HG02981 (cell line): ENCODE data around the gene GPRC5C.
"Not testable (repeated sequence)": the region's sequence is repeated elsewhere in the genome, so short reads cannot be mapped to it uniquely, and the experiment has no call there.

Experiments used
- ATAC-seq: cut with Tn5 transposase; IDR thresholded peaks from one replicate; pipeline ENCODE4 v1.9.1; 2021; ENCODE audit warnings: mild to moderate bottlenecking, moderate library complexity; ENCODE audit not compliant: unreplicated experiment

GPRC5C gene

DNA sequence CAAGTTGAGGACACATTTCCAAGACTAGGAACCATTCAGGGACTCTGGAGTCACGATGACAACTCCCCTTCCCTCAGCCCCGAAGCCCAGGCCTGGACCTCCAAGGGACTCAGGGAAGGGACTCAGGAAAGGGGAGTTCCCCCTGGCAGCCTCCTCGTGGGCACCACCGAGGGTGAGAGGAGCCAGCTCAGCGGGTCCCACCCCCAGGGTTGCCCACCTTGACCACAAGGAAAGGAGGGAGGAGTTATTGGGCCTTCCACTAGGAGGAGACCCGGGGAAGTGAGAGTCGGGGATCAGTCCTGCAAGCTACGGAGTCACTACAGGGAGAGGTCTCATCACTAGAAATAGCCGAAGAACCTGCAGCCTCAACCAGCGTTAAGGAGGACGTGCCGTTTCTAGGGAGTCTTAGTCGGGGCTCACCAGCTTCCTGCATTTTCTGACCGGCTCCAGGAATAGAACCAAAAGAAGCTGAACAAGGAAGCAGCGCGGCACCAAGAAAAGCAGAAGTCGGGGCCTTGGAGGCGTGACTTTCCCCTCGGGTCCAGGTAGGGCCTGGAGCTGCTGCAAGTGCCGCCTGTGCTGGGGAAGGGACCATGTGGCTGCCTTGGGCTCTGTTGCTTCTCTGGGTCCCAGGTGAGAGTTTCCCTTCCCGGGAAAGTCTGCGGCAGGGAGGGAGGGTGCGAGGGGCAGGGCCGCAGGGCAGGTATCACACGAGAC, 34.4 kb downstream of the GPRC5C start, which contains the start of gene CD300A:
Gene CD300A, plus strand, starts transcription at position 524 of the 717 bp plus-strand sequence. Its CDS starts 70 bp downstream, at position 594.
- ATAC-seq, result no peak

DNA sequence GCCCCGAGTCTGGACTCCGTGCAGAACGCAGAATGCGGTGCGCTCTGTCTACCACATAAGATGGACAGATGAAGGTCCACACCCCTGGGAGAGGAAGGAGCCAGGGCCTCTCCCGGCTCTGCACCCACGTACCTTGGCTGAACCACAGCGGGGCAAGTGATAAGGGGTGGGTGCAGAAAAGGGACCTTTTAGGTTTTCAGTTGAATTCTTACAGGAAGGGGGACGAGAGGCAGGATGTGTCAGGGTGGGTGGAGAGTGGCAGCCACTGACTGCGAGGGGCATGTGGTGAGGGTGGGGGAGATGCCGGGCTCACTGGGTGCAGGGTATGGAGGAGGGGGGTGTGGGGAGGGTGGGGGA, 34.9 kb downstream of the GPRC5C start:
- ATAC-seq, result no peak

DNA sequence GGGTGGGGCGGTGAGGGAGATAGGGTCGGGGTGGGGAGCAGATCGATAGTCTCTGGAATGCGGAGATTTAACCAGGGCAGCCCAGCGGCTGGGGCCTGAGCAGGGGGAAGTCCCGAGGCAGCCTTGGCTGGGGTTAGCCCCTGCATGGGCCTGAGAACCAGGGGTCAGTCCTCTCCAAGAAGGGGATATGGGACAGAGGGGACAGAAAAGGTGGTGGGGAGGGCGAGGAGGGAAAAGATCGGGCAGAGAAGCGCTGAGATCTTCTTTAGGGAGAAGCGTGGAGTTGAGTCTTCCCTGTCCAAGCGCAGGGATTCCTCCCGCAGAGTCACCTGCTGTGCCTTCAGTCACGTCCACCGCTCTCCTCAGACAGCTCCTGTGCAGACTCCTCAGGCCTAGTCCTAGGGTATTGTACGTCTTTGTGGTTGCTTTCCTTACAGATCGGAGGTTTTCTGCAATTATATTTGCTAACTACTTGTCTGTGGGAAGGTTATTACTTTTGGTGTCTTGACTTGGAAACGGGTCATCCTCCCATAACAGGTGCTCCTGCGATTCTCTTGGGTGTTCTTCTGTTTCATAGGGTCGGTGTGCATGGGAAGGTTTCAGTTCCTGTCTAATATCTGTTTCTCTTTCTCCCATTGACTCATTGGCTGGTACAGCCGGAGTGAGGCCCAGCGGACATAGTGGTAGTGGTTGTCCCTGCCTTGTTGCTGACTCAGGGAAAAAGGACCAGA, 35.5 kb downstream of the GPRC5C start:
- ATAC-seq, result peak; percentile 65

DNA sequence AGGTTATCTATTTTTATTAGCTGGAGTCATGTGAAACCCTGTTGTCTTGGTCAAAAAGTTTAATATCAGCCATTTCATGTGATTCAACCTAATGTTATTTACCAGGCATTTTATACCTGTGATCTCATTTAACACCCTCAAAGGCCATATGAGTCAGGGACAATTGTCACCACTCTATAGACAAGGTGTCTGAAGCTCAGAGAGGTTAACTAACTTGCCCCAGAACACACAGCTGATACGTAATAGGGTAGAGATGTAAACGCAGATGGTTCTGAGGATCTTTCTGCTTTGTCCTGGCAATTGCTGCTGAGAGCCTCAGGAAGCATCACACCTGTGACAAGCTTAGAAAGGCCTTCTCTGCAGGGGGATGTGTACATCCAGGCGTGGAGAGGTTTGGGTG, 39.5 kb downstream of the GPRC5C start:
- ATAC-seq, result no peak

DNA sequence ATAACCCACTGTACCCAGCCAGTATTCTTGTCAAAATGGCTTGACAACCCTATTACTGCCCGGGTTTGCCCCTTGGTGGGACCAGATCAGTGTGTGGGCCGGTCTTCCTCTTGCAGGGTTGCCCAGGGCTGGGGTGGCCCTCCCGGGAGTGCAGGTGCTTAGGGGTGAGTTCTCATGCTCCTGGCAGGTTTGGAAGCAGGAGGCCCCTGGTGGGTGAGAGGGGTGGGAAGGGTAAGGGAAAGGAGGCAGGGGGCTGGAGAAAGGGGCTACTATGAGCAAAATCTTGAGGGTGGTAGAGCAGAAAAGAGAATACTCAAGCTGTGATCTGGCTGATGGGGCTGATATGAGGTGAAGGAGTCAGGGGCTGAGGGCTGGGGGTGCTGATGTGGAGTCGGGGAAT, 41.0 kb downstream of the GPRC5C start:
- no peak for ATAC-seq

DNA sequence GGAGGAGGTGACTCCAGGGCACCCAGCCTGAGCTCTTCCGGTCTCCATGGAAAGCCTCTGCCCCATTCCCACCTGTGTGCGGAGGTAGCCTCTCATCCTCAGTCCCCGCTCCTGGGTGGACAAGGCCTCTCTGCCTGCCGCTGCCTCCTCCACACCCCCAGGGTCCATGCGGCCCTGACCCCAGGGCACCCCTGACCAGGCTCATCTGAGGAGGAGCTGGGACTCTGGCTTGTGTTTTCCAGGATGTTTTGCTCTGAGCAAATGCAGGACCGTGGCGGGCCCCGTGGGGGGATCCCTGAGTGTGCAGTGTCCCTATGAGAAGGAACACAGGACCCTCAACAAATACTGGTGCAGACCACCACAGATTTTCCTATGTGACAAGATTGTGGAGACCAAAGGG, 41.4 kb downstream of the GPRC5C start:
- no peak for ATAC-seq

DNA sequence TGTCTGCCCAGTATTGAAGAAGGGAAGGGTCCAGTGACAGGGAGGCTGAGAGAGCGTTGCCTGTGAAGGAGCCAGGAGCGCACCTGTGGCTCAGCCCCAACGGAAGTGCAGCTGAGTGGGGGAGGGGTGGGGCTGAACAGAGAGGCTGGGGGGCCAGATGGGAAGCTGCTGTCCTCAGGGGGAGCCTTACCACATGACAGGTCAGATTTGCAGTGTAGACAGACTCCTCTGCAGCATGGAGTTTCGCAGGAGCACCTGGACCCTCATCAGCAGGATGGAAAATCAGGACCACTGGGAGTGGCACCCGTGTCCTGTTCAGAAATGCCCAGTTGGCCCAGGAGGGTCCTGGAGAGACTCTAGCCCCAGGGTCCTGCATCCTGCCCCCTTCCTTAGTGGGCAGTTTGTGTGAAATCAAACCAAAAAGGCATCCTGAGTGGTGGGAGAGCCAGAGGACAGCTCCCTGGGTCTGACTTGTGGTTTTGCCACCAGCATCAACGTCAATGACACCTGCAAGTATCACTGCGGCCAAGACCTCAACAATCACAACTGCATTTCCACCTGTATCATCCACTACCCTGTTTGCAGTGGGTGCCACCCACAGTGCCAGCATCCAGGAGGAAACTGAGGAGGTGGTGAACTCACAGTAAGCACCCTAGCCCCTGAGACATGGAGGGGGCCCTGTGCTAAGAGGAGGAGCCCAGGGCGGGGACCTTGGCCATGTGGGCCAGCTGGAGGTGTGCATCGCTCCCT, 42.3 kb downstream of the GPRC5C start:
- no peak for ATAC-seq

DNA sequence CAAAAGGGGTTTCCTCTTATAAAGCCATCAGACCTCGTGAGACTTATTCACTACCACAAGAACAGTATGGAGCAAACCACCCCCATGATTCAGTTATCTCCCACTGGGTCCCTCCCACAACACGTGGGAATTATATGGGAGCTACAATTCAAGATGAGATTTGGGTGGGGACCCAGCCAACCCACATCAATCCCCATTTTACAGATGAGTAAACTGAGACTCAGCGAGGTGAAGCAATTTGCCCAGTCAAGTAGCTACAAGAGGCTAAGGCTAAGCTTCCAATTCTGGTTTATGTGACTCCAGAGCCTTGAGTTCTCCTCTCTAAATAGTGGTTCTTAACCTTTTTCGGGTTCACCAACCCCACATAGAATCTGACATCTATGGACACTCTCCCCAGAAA, 43.3 kb downstream of the GPRC5C start:
- ATAC-seq, result no peak

DNA sequence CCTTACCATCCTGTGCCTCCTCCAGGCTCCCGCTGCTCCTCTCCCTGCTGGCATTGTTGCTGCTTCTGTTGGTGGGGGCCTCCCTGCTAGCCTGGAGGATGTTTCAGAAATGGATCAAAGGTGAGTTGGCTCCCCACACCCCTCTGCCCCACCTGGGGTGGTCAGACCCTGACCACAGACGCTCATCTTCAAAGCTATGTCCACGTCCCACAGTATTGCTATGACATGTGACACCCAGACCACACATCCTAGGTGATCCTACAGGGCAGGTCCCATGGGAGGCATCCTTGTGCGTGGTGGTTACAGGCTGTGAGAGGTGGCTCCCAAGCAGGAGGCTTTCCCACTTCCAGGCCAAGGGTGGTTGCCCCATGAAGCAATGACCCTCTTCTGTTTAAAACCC, 45.5 kb downstream of the GPRC5C start:
- no peak for ATAC-seq

DNA sequence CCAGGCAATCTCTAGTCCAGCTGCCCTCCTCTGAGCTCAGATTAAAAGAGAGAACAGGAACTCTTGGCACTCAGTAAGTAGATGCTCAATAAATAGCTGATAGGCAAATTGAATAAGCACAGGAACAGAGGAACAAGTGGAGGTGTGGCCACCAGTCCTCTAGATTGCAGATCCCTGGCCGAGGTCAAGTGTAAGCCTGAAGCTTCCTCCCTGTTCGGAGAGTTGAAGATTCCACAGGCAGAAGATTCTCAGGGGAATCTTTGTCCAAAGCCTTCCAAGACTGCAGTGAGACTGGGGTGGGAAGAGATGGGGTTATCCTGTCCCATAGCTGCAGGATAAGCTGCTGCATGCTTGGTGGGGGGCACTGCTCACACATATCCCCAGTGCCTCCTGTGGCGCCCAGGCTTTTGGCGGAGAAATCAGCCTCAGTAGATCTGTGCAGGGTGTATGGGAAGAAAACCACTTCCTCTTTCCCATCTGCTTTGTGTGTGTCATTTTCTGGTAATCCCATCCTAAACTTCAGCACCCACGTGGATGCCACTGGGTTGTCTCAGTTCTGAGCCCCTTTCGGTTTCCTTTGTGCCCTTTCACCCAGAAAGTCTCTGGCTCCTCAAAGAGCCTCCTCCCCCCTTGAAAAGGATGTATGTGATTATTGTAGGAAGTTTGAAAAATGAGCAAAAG, 46.7 kb downstream of the GPRC5C start:
- no peak for ATAC-seq

DNA sequence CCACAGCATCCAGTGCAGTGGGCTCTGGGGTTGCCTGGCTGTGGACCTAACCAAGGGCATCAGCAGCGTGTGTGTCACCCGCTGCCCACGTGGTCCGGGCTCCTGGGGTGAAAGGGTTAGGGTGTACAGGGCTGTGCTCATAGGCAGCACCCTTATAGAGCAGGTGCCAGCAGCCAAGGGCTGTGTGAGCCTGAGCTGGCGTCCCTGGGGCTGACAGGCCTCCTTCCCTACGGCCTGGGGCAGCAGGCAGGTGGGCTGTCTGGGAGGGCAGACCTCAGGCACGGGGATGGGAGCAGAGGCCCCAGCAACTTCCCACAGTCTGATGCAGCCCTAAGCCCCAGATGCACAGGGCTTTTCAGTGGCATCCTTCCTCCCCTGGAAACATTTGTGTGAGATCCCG, 48.4 kb downstream of the GPRC5C start:
- ATAC-seq, result no peak

DNA sequence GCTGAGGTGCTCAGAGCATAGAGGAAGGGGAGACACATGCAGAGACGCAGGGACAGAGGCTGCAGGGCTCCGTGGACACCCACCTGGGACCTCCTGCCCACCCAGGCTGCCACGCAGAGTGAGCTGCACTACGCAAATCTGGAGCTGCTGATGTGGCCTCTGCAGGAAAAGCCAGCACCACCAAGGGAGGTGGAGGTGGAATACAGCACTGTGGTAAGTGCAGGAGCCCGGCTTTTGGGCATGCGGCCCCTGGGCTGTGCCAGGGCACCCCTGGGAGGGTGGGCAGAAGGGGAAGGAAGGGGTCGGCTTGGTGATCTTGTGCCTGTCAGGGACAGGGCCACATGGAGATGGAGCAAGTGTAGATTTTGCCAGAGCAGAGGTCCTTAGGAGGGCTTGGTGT, 49.7 kb downstream of the GPRC5C start:
- no peak for ATAC-seq

DNA sequence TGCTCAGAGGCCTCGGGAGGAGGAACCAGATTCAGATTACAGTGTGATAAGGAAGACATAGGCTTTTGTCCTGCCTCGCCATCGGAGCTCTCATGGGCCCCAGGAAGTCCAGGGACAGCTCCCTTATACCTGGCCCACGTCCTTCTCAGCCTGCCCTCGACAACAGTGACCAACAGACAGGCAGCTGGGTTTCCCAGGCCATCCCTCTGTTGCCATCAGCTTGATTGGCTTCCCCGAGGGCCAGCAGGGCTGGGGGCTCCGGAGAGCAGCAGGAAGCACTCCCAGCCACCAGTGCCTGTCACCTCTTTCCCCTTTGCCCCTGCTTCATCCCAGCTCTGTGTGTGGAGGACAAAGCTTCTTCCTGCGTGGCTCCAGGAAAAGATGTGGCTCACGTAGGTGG, 52.2 kb downstream of the GPRC5C start:
- no peak for ATAC-seq

DNA sequence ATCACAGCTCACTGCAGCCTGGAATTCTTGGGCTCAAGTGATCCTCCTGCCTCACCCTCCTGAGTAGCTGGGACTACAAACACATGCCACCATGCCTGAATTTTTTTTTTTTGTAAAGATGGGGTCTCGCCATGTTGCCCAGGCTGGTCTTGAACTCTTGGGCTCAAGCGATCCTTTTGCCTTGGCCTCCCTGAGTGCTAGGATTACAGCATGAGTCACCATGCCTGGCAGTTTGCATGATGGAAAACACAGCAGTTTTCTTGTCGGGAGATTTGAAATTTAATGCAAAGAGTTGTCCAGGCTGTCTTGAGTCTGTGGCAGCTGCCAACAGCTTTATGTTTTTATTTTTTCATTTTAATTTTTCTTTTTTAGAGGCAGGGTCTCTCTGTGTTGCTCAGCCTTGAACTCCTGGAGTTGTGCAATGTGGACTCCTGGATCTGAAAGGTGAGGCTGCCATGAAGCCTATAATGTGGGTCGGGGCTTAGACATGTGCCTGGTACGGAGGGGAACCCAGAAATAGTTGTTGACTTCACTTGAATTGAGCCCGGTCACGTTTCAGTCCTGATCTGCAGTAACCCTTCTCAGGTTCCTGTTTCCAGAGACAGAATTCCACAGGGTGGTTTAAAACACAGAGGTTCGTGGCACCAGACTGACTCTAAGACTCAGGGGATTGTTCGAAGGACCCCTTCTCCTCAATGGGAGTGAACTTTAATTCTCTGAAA, 53.3 kb downstream of the GPRC5C start:
- ATAC-seq, result no peak

DNA sequence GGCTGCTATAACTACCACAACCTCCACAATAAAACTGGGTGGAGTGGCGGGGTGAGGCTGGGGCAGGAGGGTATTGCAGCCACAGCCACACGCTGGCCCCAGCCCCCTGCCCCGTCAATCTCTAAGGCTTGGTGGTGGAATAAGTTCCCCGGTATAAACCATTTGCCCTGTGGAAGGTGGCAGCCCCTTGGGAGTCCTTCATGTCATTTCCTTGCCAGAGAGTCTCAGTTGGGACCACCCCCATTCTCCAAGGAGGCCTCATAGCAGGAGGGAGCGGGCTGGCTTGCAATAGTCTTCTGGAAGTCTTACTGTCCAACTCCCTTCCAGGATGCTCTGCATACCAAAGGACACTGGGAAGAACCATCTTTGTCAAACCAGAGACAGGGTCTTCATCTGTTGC, 54.0 kb downstream of the GPRC5C start:
- no peak for ATAC-seq

DNA sequence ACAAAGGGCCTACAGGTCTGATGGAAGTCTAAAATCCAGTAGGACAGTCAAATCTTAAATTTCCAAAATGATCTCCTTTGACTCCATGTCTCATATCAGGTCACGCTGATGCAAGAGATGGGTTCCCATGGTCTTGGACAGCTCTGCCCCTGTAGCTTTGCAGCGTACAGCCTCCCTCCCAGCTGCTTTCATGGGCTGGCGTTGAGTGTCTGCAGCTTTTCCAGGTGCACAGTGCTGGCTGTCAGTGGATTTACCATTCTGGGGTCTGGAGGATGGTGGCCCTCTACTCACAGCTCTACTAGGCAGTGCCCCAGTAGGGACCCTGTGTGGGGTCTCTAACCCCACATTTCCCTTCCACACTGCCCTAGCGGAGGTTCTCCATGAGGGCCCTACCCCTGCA, 56.4 kb downstream of the GPRC5C start:
- not testable (repeated sequence) for ATAC-seq

DNA sequence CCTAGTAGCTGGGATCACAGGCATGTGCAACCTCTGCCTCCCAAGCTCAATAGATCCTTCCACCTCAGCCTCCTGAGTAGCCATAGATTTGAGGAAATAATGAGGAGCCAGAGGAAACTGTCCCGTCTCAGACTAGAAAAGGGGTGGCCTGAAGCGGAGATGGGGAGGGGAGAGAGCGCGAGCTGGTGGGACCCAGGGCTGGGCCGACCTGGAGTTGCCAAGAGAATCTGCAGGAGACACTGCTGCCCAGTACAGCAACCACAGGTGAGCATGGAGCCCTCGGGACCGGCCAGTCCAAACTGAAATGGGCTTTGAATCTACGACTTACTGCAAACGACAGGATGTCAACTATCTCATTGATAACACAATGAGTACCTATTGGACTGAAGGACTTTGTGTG, 58.8 kb downstream of the GPRC5C start:
- ATAC-seq, result no peak

DNA sequence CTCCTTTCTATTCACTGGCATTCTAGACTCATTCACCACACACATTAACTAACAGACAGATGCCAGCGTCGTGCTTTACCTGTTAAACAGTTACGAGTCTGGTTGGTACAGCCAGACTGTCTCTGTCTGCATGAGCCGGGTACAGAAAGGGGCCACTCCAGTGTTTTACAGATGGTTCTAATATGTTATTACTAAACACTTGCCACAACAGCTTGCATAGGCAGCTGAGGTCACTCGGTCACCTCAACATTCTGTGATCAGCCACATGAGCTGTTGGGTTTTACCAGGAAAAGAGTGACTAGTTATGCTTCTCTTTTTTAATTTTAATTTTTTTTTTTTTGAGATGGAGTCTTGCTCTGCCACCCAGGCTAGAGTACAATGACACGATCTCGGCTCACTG, 59.7 kb downstream of the GPRC5C start:
- no peak for ATAC-seq

DNA sequence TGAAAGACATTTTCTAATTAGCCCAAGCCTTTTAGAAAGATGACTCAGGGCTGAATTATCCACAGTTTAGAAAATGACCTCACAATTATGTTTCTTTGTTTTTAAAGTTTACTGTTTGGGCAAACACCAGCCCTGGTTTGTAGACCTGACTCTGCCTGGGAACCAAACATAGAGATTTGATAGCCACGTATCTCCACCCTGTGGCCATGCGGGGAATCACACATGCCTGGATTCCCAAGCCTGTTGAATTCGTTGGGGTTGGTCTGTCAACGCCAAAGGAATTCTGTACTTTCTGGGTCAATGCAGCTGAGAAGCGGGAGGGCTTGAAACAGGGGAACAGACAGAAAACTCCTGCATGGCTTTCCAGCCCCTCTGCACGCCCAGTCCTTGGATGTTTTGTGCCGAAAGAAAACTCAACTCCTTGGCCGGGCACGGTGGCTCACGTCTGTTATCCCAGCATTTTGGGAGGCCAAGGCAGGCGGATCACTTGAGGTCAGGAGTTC, 61.5 kb downstream of the GPRC5C start:
- peak; percentile 47 for ATAC-seq
